ENCODE results near the gene ZNF99. TPM values are rescaled to one million over a fixed set of nuclear protein-coding genes. Genes with fewer than 3 reads are reported as not detected.
"Not testable (repeated sequence)": the region's sequence is repeated elsewhere in the genome, so short reads cannot be mapped to it uniquely, and the experiment has no call there.

ZNF99 gene
- total RNA-seq, 1 experiment from 2014 or later = not detected

DNA sequence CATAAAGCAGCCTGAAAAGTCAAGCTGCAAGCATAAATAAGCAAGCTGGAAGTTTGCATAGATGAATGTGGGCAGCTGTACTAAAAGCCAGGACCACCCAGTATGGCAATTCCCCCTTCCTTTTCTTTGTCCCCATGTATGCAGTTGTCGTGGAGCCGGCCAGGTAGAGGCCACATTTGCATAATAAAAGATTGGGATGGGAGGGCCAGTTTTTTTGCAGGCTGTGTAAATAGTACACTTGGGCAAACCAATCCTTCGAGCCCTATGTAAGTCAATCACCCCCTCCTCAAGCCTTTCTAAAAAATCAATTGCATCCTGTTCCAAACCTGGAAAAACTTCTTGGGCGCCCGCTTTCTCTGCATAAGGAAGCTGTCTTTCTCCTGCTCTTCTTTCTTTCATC lies 13.1 kb upstream of the ZNF99 start:
- intact Hi-C loops (cut with micrococcal nuclease; ENCODE audit: unreplicated experiment) = no loop called here
- BruUV-seq (replicated peaks) = no TSS peak
- TF ChIP-seq, protein P1, sequence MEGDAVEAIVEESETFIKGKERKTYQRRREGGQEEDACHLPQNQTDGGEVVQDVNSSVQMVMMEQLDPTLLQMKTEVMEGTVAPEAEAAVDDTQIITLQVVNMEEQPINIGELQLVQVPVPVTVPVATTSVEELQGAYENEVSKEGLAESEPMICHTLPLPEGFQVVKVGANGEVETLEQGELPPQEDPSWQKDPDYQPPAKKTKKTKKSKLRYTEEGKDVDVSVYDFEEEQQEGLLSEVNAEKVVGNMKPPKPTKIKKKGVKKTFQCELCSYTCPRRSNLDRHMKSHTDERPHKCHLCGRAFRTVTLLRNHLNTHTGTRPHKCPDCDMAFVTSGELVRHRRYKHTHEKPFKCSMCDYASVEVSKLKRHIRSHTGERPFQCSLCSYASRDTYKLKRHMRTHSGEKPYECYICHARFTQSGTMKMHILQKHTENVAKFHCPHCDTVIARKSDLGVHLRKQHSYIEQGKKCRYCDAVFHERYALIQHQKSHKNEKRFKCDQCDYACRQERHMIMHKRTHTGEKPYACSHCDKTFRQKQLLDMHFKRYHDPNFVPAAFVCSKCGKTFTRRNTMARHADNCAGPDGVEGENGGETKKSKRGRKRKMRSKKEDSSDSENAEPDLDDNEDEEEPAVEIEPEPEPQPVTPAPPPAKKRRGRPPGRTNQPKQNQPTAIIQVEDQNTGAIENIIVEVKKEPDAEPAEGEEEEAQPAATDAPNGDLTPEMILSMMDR (conservative IDR thresholded peaks at IDR 0.05; ENCODE audit: low read depth, low read length) = no peak
- no peak for TF ChIP-seq EZH2 (IDR thresholded peaks at IDR 0.05; ENCODE audit: borderline replicate concordance, low read depth, low read length, poor library complexity, severe bottlenecking)
- Histone ChIP-seq H3K4me3 (ENCODE audit: low read depth, low read length, poor library complexity, severe bottlenecking) (no peak overlapping the region), H3K27ac (ENCODE audit: low read depth, low read length, poor library complexity, severe bottlenecking) (no peak overlapping the region), H3K4me1 (ENCODE audit: insufficient read depth, low read length, poor library complexity, severe bottlenecking) (no peaks in the 10 kb centered on the region), H3K36me3 (ENCODE audit: insufficient read depth, low read length, poor library complexity, severe bottlenecking) (no peaks in the 10 kb centered on the region), H3K27me3 (replicated peaks; ENCODE audit: insufficient read depth, low read depth, low read length, poor library complexity) (no peaks in the 10 kb centered on the region), H3K9me3 (ENCODE audit: low read depth, low read length, poor library complexity, severe bottlenecking) (peaks cover 33% of the 10 kb centered on the region)
- CTCF ChIA-PET = no interaction called here
- DNase-seq (ENCODE audit: low spot score) = no peak
- POLR2A ChIA-PET (ENCODE audit: low non-redundant PET) = no interaction called here

DNA sequence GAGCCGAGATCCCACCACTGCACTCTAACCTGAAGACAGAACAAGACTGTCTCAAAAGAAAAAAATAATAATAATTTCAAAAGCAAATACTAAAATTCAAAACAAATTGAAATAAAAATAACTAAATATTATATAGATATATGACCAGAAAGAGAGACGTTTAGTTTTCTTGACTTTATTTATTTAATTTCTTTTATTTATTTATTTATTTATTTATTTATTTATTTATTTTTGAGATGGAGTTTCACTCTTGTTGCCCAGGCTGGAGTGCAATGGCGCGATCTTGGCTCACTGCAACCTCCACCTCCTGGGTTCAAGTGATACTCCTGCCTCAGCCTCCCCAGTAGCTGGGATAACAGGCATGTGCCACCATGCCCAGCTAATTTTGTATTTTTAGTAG lies 8.9 kb upstream of the ZNF99 start:
- H3K9me3 ChIP-seq (ENCODE audit: low read depth, low read length, poor library complexity, severe bottlenecking) = peaks cover 21% of the 10 kb centered on the region
- H3K27me3 ChIP-seq (replicated peaks; ENCODE audit: insufficient read depth, low read depth, low read length, poor library complexity); DNase-seq (ENCODE audit: low spot score); H3K27ac ChIP-seq (ENCODE audit: low read depth, low read length, poor library complexity, severe bottlenecking); POLR2A ChIA-PET (ENCODE audit: low non-redundant PET); H3K4me3 ChIP-seq (ENCODE audit: low read depth, low read length, poor library complexity, severe bottlenecking); CTCF ChIA-PET; H3K4me1 ChIP-seq (ENCODE audit: insufficient read depth, low read length, poor library complexity, severe bottlenecking); intact Hi-C loops (cut with micrococcal nuclease; ENCODE audit: unreplicated experiment); BruUV-seq (replicated peaks); H3K36me3 ChIP-seq (ENCODE audit: insufficient read depth, low read length, poor library complexity, severe bottlenecking): not testable (repeated sequence)

DNA sequence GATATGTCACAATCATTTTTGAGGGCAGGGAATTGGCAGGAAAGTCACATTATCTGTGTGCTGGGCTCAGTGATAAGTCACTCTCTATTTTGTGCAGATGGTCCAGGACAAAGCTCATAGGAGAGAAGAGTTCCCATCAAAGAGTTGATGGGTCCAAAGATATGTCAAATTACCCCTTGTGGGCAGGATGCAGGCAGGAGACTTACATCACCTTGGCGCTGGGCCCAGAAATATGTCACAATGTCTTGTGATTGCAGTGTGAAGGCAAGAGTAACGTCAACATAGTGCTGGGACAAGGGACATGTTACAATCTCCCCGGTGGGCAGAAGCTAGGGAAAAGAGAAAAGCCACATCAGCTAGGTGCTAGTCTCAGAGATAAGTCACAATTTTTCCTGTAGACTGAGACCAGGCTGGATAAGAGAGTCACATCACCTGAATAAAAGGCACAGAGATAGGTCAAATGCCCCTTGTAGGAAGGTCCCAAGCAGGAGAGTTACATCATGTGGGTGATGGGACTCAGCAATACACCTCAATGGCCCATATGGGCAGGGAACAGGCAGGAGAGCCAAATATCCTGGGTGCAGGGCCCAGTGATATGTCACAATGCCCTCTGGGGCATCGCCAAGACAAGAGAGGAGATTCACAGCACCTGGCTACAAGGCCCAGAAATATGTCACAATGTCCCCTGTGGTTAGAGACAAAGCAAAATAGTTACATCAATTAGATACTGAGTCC lies 47.9 kb downstream of the ZNF99 start:
- CTCF ChIA-PET = no interaction called here
- no peaks in the 10 kb centered on the region for H3K36me3 ChIP-seq (ENCODE audit: insufficient read depth, low read length, poor library complexity, severe bottlenecking)
- no peaks in the 10 kb centered on the region for H3K27me3 ChIP-seq (replicated peaks; ENCODE audit: insufficient read depth, low read depth, low read length, poor library complexity)
- BruUV-seq (replicated peaks) = no TSS peak
- H3K9me3 ChIP-seq (ENCODE audit: low read depth, low read length, poor library complexity, severe bottlenecking) = peaks cover 50% of the 10 kb centered on the region
- no peak for TF ChIP-seq EZH2 (IDR thresholded peaks at IDR 0.05; ENCODE audit: borderline replicate concordance, low read depth, low read length, poor library complexity, severe bottlenecking)
- TF ChIP-seq, protein P1 (conservative IDR thresholded peaks at IDR 0.05; ENCODE audit: low read depth, low read length) = no peak
- intact Hi-C loops (cut with micrococcal nuclease; ENCODE audit: unreplicated experiment) = no loop called here
- no peak for DNase-seq (ENCODE audit: low spot score)
- no peaks in the 10 kb centered on the region for H3K4me1 ChIP-seq (ENCODE audit: insufficient read depth, low read length, poor library complexity, severe bottlenecking)
- H3K4me3 ChIP-seq (ENCODE audit: low read depth, low read length, poor library complexity, severe bottlenecking) = no peak overlapping the region
- POLR2A ChIA-PET (ENCODE audit: low non-redundant PET) = no interaction called here
- no peak overlapping the region for H3K27ac ChIP-seq (ENCODE audit: low read depth, low read length, poor library complexity, severe bottlenecking)

DNA sequence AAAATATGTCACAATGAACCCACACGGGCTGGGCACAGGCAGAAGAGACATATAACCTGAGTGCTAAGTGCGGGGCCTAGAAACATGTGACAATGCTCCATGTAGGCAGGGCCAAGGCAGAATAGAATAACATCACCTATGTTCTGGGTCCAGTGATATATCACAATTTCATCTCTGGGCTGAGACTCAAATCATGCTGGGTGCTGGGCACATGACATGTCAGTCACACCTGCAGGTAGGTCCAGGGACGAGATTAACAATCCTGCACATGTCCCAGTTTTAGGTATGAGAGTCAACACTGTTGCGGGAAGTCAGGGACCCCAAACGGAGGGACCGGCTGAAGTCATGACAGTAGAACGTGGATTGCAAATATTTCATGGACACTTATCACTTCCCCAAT lies 50.3 kb downstream of the ZNF99 start:
- no peak for DNase-seq (ENCODE audit: low spot score)
- POLR2A ChIA-PET (ENCODE audit: low non-redundant PET) = no interaction called here
- H3K4me3 ChIP-seq (ENCODE audit: low read depth, low read length, poor library complexity, severe bottlenecking) = no peak overlapping the region
- no peak overlapping the region for H3K27ac ChIP-seq (ENCODE audit: low read depth, low read length, poor library complexity, severe bottlenecking)
- H3K36me3 ChIP-seq (ENCODE audit: insufficient read depth, low read length, poor library complexity, severe bottlenecking) = no peaks in the 10 kb centered on the region
- CTCF ChIA-PET = no interaction called here
- no peaks in the 10 kb centered on the region for H3K4me1 ChIP-seq (ENCODE audit: insufficient read depth, low read length, poor library complexity, severe bottlenecking)
- no peak for TF ChIP-seq EZH2 (IDR thresholded peaks at IDR 0.05; ENCODE audit: borderline replicate concordance, low read depth, low read length, poor library complexity, severe bottlenecking)
- TF ChIP-seq, protein P1 (conservative IDR thresholded peaks at IDR 0.05; ENCODE audit: low read depth, low read length) = no peak
- intact Hi-C loops (cut with micrococcal nuclease; ENCODE audit: unreplicated experiment) = no loop called here
- peaks cover 51% of the 10 kb centered on the region for H3K9me3 ChIP-seq (ENCODE audit: low read depth, low read length, poor library complexity, severe bottlenecking)
- H3K27me3 ChIP-seq (replicated peaks; ENCODE audit: insufficient read depth, low read depth, low read length, poor library complexity) = no peaks in the 10 kb centered on the region
- no TSS peak for BruUV-seq (replicated peaks)

DNA sequence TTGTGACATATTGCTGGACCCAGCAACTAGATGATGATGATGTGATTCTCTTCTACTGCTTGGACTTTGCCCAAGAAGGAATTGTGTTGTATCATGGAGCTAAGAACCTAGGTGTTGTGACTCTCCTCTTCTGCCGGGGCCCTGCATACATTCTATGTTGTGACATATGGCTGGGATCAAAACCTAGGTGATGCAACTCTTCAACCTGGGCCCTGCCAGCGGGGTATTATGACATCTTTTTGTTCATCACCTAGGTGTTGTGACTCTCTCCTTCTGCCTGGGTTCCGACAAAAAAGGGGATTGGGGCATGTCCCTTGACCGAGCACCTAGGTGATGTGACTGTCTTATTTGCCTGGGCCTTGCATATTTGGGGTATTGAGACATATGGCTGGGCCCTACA lies 55.7 kb downstream of the ZNF99 start:
- H3K4me3 ChIP-seq (ENCODE audit: low read depth, low read length, poor library complexity, severe bottlenecking); H3K36me3 ChIP-seq (ENCODE audit: insufficient read depth, low read length, poor library complexity, severe bottlenecking); H3K4me1 ChIP-seq (ENCODE audit: insufficient read depth, low read length, poor library complexity, severe bottlenecking); BruUV-seq (replicated peaks); DNase-seq (ENCODE audit: low spot score); intact Hi-C loops (cut with micrococcal nuclease; ENCODE audit: unreplicated experiment); H3K27ac ChIP-seq (ENCODE audit: low read depth, low read length, poor library complexity, severe bottlenecking); CTCF ChIA-PET; H3K27me3 ChIP-seq (replicated peaks; ENCODE audit: insufficient read depth, low read depth, low read length, poor library complexity); POLR2A ChIA-PET (ENCODE audit: low non-redundant PET): not testable (repeated sequence)
- H3K9me3 ChIP-seq (ENCODE audit: low read depth, low read length, poor library complexity, severe bottlenecking) = peaks cover 54% of the 10 kb centered on the region
